HUDEP-2 (cell line): Measurements from ENCODE around the gene ZNF512.
"Not testable (repeated sequence)": the region's sequence is repeated elsewhere in the genome, so short reads cannot be mapped to it uniquely, and the experiment has no call there.

Experiments used
- DNase-seq, 76 experiments: peaks; one replicate each; lab custom pipeline; 2025; ENCODE audit not compliant: unreplicated experiment in 76 of 76; lab: John Stamatoyannopoulos, UW

Gene ZNF512

DNA sequence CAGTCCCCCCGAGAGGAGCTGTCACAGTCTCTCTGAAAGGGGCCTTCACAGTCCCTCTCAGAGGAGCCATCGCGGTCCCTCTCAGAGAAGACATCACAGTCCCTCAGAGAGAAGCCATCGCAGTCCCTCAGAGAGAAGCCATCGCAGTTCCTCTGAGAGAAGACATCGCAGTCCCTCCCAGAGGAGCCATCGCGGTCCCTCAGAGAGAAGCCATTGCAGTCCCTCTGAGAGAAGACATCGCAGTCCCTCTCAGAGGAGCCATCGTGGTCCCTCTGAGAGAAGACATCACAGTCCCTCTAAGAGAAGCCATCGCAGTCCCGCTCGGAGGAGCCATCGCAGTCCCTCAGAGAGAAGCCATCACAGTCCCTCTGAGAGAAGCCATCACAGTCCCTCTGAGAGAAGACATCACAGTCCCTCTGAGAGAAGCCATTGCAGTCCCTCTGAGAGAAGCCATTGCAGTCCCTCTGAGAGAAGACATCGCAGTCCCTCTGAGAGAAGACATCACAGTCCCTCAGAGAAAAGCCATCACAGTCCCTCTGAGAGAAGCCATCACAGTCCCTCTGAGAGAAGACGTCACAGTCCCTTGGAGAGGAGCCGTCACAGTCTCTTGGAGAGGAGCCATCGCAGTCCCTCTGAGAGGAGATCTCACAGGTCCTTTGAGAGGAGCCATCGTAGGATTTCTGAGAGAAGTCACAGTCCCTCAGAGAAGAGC lies 1.3 kb upstream of the ZNF512 start:
- DNase-seq: peak in 8 of 76 experiments; percentile 1 to 14 (median 5)

DNA sequence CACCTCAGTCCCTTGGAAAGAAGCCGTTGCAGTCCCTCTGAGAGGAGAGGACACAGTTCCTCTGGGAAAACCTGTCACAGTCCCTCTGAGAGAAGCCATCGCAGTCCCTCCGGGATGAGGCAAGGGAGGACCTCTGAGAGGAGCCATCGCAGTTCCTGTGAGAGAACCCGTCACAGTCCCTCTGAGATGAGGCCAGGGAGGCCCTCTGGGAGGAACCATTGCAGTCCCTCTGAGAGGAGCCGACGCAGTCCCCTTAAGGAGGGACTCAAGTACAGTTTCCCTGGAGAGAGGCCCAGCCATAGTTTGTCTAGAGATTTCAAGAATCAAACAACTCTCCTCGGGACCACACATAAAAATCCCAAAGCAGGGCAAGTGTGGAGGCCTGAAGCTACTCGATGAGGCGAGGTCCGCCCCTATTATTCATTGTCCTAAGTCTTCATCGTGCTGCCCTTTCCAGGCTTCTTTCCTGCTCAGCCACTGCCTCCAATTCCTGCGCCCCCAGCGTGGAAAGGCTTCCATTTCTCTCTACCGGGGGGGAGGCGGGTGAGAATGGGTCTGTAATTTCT lies 630 bp upstream of the ZNF512 start:
- peak in 3 of 76 experiments; percentile 6 to 29 (median 11) for DNase-seq

DNA sequence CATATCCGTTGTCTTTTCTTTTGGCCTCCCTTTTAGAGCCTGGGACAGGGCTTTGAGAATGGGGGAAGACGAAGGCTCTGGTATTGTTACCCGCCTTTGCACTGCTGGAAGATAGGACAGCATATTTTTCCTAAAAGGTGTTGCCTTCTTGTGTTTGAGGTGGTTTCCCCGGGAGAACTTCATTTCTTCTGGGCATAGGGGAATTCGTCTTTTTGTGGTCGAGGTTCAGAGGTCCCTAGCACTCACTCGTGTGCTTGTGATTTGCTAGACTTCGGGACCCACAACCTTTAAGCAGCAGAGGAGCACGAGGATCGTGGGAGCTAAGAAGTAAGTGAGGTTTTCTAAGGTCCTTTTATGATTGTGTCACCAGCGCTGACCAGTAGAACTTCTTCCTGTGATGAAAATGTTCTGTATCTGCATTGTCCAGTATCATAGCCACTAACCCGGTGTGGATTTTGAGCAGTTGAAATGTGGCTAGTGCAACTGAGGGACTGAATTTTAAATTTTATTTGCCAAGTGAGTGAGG lies 611 bp downstream of the ZNF512 start:
- peak in 1 of 76 experiments; percentile 29 for DNase-seq

DNA sequence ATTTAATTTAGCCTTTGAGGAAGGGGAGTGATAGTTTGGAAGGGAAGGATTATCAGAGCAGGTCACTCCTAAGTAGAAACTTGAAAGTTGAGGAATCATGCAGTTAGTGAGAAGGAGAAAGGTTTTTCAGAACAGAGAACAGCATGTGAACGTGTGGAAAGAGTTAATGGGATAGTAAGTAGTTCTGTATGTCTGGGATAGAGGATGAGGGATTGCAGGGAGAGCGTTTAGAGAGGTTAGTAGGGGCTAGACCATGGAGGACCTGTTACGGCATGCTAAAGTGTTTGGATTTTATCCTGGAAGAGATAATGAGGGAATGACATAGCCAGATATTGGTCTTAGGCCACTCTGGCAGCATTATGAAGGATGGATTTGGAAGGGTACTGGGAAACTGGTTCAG lies 1.8 kb downstream of the ZNF512 start:
- no peak for DNase-seq

DNA sequence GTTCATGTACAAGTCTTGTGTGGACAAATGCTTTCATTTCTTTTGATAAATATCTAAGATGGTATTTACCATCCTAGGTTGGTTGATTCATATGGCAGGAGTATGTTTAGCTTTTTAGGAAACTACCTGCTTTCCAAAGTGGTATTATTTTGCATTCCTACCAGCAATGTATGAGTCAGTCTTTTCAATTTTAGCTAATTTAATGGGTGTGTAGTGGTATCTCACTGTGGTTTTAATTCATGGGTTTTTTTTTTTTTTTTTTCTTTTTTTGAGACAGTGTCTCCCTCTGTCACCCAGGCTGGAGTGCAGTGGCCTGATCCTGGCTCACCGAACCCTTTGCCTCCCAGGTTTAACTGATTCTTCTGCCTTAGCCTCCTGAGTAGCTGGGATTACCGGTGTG lies 4.2 kb downstream of the ZNF512 start:
- no peak for DNase-seq

DNA sequence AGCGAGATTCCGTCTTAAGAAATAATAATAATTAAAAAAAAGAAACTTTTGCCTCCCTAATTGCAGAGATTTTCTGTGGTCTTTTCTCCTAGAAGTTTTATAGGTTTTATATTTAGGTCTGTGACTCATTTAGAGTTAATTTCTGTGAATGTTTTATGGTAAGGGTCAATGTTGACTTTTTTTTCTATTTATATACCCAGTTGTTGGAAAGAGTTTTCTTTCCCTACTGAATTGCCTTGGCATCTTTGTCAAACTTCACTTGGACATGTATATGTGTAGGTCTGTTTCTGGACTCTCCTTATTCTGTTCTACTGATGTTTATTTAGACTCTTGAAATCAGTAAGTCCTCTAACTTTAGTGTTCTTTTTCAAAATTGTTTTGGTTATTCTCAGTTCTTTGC lies 5.5 kb downstream of the ZNF512 start:
- no peak for DNase-seq

DNA sequence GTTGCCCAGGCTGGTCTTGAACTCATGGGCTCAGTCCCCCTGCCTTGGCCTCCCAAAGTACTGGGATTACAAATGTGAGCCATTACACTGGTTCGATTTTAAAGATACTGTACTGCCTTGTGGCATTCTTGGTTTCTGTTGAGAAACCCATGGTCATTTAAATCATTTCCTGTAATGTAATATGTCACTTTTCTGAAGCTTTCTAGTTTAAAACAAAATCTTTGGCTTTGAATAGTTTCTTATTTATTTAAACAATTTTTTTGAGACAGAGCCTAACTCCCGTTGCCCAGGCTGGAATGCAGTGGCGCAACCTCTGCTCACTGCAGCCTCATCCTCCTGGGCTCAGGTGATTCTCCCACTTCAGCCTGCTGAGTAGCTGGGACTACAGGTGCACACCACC lies 8.9 kb downstream of the ZNF512 start:
- DNase-seq: no peak

DNA sequence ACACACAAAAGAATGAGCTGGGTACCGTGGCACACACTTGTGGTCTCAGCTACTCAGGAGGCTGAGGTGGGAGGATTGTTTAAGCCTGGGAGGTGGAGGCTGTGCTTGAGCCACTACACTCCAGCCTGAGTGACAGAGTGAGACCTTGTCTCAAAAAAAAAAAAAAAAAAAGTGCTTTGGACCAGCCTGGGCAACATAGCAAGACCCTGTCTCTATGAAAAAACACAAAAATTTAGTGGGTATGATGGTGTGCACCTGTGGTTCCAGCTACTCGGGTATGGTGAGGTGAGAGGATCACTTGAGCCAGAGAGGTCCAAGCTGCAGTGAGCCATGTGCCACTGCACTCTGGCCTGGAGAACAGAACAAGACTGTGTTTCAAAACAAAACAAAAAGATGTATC lies 10.4 kb downstream of the ZNF512 start:
- DNase-seq: no peak

DNA sequence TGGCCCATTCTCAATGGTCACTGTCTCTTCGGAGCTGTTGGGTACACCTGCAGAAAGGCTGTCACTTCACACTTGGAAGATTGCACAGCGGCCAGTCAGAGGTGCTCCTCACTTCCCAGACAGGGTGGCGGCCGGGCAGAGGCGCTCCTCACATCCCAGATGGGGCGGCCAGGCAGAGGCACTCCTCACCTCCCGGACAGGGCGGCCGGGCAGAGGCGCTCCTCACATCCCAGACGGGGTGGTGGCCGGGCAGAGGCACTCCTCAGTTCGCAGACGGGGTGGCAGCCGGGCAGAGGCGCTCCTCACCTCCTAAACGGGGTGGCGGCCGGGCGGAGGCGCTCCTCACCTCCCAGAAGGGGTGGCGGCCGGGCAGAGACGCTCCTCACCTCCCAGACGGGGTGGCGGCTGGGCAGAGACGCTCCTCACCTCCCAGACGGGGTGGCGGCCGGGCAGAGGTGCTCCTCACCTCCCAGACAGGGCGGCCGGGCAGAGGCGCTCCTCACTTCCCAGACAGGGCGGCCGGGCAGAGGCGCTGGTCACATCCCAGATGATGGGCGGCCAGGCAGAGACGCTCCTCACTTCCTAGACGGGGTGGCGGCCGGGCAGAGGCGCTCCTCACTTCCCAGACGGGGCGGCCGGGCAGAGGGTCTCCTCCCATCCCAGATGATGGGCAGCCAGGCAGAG lies 11.3 kb downstream of the ZNF512 start:
- DNase-seq: not testable (repeated sequence)

DNA sequence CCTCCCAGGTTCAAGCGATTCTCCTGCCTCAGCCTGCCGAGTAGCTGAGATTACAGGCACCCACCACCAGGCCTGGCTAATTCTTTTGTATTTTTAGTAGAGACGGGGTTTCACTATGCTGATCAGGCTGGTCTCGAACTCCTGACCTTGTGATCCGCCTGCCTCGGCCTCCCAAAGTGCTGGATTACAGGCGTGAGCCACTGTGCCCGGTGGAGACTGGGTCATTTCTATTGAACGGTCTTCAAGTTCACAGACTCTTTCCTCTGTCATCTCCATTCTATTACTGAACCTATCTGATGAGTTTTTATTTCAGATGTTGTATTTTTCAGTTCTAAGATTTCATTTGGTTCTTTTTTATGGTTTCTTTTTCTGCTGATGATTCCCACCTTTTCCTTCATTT lies 12.6 kb downstream of the ZNF512 start:
- DNase-seq: not testable (repeated sequence)

DNA sequence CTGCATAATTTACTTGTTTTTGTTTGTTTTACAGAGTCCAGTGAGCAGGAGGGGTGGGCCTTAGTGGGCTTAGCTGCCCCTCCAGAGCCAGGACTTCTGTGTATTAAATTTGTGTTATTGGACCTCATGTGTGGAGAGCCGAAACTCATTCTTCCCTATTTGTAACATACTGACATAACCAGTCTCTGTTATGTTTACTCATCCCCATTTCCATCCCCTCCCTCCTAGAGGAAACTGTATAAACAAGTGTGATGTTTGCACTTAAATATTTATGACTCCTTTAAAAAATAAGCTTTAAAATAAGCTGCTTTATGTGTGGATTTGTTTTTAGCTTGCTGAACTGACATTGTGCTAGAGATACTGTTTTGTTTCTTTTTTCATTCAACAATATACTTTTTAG lies 13.8 kb downstream of the ZNF512 start:
- no peak for DNase-seq

DNA sequence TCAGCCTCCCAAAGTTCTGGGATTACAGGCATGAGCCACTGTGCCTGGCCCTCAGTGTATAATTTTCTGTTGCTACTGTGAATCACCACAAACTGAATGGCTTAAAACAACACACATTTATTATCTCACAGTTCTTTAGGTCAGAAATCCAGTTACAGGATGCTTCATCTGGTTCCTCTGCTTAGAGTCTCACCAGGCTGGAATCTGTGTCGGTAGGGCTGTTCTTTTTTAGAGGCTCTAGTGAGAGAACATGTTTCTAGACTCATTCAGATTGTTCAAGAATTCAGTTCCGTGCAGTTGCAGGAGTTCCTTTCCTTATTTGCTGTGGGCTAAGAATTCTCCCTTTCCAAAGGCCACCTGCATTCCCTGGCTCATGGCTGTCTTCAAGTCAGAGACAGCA lies 23.8 kb downstream of the ZNF512 start:
- DNase-seq: no peak

DNA sequence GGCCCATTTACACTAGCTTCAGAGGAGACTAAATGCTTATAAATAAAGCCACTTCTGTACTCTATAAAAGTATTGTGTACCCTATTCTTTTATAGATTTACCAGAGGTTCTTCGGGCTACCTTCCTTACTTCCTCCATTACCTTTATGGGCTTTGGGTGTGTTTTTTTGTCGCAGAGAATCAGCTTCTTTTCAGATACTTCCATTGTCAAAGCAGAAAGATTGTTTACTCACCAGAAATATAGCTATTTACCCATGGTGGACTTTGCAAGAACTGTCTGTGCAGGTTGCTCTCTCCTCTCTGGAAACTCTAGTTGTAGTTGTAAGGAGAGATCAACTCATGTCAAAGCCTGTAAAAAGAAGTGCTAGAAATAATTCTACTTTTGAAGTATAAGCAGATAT lies 31.1 kb downstream of the ZNF512 start:
- DNase-seq: no peak

DNA sequence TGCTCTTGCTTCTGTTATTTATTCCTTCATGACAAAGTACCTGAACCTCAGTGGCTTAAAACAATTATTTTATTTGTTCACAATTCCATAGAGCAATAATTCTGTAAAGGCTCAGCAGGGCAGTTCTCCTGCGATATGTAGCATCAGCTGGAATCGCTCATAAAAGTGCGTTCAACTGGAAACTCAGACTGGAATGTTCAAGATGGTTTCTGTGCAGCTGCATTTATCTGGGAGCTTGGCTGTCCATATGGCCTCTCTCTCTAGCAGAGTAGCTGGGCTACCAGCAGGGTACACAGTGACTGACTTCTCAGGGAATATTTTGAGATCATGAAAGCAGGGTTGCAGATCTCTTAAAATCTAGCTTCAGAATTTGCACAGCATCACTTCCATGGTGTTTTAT lies 32.5 kb downstream of the ZNF512 start:
- no peak for DNase-seq

DNA sequence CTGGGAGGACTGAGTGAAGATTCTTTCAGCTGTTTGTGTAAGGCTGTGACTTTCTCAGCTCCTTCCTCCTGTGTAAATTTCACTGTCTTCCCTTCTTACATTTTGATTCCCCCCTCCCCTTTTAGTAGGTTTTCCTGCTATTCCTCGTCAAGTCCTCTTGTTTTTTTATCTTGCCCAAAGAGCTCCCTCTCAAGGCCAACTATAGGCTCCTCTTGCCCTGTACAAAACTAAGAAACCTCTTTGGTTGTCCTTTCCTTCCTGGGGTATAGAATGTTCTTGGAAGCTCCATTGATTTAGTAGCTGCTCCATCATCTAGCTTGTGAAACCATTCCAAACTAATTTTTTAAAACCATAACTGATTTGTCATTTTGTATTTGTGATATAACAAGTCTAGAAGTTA lies 38.7 kb downstream of the ZNF512 start:
- DNase-seq: no peak

DNA sequence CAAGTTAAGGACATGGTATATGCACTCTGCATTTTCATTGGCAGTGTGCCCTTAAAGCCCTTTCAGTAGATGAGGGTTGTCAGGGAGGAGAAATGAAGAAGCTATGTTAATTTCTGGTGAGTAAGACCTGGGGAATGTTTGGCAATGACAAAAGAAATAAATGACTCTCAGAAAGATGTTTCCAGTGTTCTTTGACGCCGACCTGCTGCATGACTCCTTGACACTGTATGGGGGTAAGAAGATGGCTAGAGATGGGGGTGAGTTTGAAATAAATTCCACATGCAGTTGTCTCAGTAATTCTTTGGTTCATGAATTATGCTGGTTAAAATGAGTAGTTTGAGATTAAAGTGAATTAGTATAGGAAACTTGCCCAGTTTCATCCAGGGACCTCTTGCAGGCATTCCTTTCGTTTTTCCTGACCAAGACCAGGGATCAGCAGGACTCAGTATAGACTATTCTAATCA lies 40.1 kb downstream of the ZNF512 start:
- DNase-seq: no peak

DNA sequence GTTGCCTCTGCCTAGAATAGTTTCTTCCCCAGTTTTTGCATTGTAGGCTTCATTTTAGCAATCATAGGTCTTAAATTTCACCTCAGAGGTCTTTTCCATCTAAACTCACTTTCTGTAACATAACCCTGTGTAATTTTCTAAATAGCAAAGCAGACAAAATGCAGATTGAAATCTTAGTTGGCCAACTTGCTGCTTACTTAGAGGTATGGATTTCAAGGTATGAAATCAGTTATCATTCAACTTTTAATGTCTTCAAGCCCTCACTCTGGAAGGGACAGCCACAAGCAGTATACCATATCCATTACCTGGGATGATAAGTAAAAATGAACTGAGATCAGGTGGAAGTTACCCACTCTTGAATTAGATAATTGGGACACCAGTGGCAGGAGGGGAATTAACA lies 42.1 kb downstream of the ZNF512 start:
- no peak for DNase-seq

DNA sequence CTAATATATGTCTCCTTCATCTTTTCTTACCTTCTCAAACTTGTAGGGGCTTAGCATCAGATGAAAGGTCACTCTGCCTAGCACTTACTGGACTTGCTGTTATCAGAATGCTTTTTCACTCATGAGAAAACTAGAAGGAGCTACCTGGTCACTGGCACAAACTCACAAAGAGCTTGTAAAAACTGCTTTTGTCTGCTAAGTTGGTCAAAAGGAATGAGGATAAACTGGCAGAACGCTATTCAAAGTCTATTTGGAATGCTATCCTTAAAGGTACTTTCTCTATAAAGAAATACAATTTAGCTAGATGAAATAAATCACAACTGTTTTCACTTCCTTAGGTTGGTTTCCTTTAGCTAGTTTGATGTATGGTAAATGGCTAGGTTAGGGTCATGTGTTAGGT lies 43.5 kb downstream of the ZNF512 start:
- not testable (repeated sequence) for DNase-seq

DNA sequence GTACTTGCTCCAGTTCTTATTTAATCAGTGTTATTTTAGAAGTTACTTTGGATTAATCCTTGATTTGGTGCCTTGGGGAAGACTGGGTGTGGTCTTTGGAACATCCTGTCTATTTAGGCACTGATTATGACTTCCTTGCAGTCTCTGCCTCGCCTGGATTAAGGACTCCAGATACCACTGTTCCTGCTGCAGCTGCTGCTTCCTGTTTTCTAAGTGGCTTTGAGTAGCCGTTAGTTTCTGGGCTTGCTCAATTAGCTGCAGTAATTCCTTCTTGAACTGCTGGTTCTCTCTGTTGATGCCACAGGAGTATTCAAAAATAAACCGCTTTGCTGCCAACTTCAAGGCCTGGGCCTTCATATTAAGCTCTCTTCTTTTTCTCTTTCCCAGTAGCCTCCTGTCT lies 44.1 kb downstream of the ZNF512 start:
- DNase-seq: not testable (repeated sequence)

DNA sequence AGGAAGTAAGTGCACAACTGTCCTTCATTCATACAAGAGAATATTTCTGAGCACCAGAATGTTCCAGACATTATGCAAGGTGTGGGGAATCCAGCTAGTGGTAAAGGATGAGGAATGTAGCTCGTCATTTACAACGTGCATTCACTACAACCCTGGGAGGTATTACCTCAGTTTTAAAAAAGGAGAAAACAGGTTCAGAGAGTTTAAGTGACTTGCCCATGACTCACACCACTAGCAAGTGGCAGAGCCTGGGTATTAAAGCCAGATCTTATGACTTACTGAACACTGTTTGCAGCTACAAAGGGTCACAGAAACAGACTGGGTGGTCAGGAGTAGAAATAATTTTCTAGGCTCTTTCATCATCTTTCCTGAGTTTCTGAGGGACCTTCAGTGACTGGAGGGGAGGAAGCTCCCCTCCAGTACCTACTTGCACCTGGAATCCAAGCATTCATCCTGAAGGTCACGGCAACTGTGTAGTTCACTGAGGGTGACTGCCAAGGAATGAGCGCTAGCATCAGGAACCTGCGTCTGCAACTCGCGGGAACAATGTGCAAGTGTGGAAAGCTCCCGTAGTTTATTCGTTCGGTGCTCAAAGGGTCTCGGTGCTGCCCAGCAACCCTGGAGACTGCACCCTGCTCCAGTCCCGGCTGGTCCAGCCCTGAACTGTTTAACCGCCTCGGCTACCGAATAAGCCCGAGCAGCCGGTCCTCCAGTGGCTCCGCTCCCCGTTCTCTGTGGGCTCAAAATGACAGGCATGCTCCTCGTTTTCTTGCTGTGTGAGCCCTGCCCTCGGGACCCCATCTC lies 45.3 kb downstream of the ZNF512 start:
- DNase-seq: peak in 3 of 76 experiments; percentile 5 to 40 (median 14)
